GM23338 (cell line): ENCODE data around the gene RNASET2. TPM values are rescaled to one million over a fixed set of nuclear protein-coding genes. Genes with fewer than 3 reads are reported as not detected.

Experiments used
- ATAC-seq: fragments of 200-7000 bp; cut with Tn5 transposase; 3 replicates; pipeline ENCODE4 v1.9.1; 2020
- DNase-seq: peaks from one replicate; pipeline ENCODE4 v3.0.0-alpha.2; 2015; ENCODE audit warnings: low spot score
- H2AFZ ChIP-seq: fragments of 200-600 bp; sonication (generic); 2 replicates; pipeline ENCODE4 v1.8.0; 2016; ENCODE audit warnings: antibody characterized with exemption, mild to moderate bottlenecking, moderate library complexity
- H3F3A ChIP-seq: fragments of 200-600 bp; sonication (generic); replicated peaks from 2 replicates; pipeline ENCODE4 v1.8.0; 2017; ENCODE audit warnings: antibody characterized with exemption, mixed run types, low read depth
- H3K27ac ChIP-seq: fragments of 200-600 bp; sonication (generic); 2 replicates; pipeline ENCODE4 v1.6.1; 2016; ENCODE audit warnings: low read depth
- H3K27me3 ChIP-seq: fragments of 200-600 bp; sonication (generic); 2 replicates; pipeline ENCODE4 v1.8.0; 2016; ENCODE audit warnings: mild to moderate bottlenecking, mixed run types, moderate library complexity; ENCODE audit not compliant: insufficient read depth
- H3K36me3 ChIP-seq: fragments of 200-600 bp; sonication (generic); 2 replicates; pipeline ENCODE4 v1.8.0; 2016; ENCODE audit warnings: mild to moderate bottlenecking; ENCODE audit not compliant: insufficient read depth
- H3K4me1 ChIP-seq: fragments of 200-600 bp; sonication (generic); 2 replicates; pipeline ENCODE4 v1.8.0; 2016; ENCODE audit warnings: mild to moderate bottlenecking, moderate library complexity; ENCODE audit not compliant: insufficient read depth
- H3K4me2 ChIP-seq: fragments of 200-600 bp; sonication (generic); 2 replicates; pipeline ENCODE4 v1.7.1; 2017; ENCODE audit warnings: mixed run types
- H3K4me3 ChIP-seq: fragments of 200-600 bp; sonication (generic); 2 replicates; pipeline ENCODE4 v1.6.1; 2016; ENCODE audit warnings: mixed run types
- H3K79me2 ChIP-seq: fragments of 200-600 bp; sonication (generic); replicated peaks from 2 replicates; pipeline ENCODE4 v1.8.0; 2017; ENCODE audit warnings: mild to moderate bottlenecking; ENCODE audit not compliant: insufficient read depth
- H3K9me2 ChIP-seq: fragments of 200-600 bp; sonication (generic); 2 replicates; pipeline ENCODE4 v1.8.0; 2017; ENCODE audit not compliant: insufficient read depth
- H4K20me1 ChIP-seq: fragments of 200-600 bp; sonication (generic); replicated peaks from 2 replicates; pipeline ENCODE4 v1.8.0; 2017; ENCODE audit warnings: mild to moderate bottlenecking; ENCODE audit not compliant: insufficient read depth
- H3K27ac Mint-ChIP-seq: 2 replicates; pipeline ENCODE4 v1.8.0; 2020; ENCODE audit warnings: inconsistent platforms, mild to moderate bottlenecking, moderate library complexity, mixed read lengths
- H3K27me3 Mint-ChIP-seq: 3 replicates; pipeline ENCODE4 v1.8.0; 2022; ENCODE audit warnings: low read depth, mild to moderate bottlenecking, moderate library complexity, mixed read lengths, inconsistent platforms; ENCODE audit not compliant: insufficient read depth, poor library complexity
- H3K36me3 Mint-ChIP-seq: 3 replicates; pipeline ENCODE4 v1.8.0; 2021; ENCODE audit warnings: low read depth, mild to moderate bottlenecking, inconsistent platforms, moderate library complexity, mixed read lengths
- H3K4me1 Mint-ChIP-seq: 3 replicates; pipeline ENCODE4 v1.8.0; 2020; ENCODE audit warnings: mild to moderate bottlenecking, inconsistent platforms, mixed read lengths
- H3K4me3 Mint-ChIP-seq: 3 replicates; pipeline ENCODE4 v1.8.0; 2021; ENCODE audit warnings: moderate library complexity, mild to moderate bottlenecking, inconsistent platforms, mixed read lengths
- H3K9me3 Mint-ChIP-seq: 3 replicates; pipeline ENCODE4 v1.8.0; 2020; ENCODE audit warnings: moderate library complexity, mild to moderate bottlenecking, inconsistent platforms, mixed read lengths
- EZH2phosphoT487 ChIP-seq: fragments of 200-600 bp; sonication (generic); IDR thresholded peaks from one replicate; pipeline ENCODE4 v1.8.1; 2018; ENCODE audit warnings: antibody characterized with exemption; ENCODE audit not compliant: unreplicated experiment
- POLR2AphosphoS5 ChIP-seq: IDR thresholded peaks from 2 replicates; pipeline ENCODE4 v1.6.1; 2016; ENCODE audit warnings: antibody characterized with exemption, low read depth
- STAT1 ChIP-seq: IDR thresholded peaks from one replicate; pipeline ENCODE4 v1.6.1; 2016; ENCODE audit warnings: antibody characterized with exemption; ENCODE audit not compliant: unreplicated experiment
- polyA plus RNA-seq: library from polyadenylated mRNA; unstranded; fragments of >200 nt; fragmentation: Nextera tagmentation; extraction: Ambion mirVana; gene quantifications from 2 replicates; pipeline ENCODE4 v1.2.1, GENCODE V29; 2016
- total RNA-seq: library from RNA; depleted of rRNA; stranded (reverse); fragments of >200 nt; shearing (Covaris generic); gene quantifications from 2 replicates; pipeline ENCODE4 v1.2.3, GENCODE V29; 2014
- TF ChIP-seq, protein P1 (sequence below): fragments of 250-450 bp; sonication (Bioruptor Pico); IDR thresholded peaks from 2 replicates; pipeline ENCODE4 v1.5.0; 2020; ENCODE audit warnings: mild to moderate bottlenecking, moderate library complexity

The RNASET2 gene
- total and polyA plus RNA-seq, 2 experiments from 2014 or later: 40.5 to 62.8 TPM

DNA sequence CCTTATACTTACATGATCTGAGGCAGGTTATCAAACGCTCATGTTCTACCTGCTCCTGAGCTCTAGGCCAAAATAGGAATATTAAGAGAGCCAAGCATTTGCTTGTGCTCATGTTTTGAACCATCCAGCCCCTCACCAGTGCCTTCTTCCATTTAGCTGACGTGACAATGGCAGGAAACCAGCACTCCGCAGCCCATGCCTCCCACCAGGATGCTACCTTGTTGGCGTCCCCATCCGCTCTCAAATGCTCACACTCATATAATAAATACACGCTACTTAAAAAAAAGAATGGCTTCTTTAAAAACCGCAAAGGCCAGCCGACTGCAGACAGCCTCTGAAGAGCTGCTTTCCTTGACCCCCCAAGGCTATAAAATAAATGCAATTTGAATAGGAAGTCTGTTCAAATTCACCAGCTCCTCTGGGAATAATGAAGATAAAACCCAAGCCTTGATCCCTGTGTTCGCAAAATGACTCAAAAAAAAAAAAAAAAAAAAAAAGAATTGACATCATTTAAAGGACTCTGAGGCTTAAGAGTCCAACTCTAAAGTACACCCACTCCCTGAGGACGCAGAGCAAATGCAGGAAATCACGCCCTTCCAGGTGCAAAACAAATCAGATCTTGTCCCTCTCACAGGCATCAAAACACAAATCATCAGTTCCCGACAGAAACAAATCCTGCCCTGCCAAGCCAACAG, 29.0 kb downstream of the RNASET2 start (continued):
- TF ChIP-seq, protein P1, sequence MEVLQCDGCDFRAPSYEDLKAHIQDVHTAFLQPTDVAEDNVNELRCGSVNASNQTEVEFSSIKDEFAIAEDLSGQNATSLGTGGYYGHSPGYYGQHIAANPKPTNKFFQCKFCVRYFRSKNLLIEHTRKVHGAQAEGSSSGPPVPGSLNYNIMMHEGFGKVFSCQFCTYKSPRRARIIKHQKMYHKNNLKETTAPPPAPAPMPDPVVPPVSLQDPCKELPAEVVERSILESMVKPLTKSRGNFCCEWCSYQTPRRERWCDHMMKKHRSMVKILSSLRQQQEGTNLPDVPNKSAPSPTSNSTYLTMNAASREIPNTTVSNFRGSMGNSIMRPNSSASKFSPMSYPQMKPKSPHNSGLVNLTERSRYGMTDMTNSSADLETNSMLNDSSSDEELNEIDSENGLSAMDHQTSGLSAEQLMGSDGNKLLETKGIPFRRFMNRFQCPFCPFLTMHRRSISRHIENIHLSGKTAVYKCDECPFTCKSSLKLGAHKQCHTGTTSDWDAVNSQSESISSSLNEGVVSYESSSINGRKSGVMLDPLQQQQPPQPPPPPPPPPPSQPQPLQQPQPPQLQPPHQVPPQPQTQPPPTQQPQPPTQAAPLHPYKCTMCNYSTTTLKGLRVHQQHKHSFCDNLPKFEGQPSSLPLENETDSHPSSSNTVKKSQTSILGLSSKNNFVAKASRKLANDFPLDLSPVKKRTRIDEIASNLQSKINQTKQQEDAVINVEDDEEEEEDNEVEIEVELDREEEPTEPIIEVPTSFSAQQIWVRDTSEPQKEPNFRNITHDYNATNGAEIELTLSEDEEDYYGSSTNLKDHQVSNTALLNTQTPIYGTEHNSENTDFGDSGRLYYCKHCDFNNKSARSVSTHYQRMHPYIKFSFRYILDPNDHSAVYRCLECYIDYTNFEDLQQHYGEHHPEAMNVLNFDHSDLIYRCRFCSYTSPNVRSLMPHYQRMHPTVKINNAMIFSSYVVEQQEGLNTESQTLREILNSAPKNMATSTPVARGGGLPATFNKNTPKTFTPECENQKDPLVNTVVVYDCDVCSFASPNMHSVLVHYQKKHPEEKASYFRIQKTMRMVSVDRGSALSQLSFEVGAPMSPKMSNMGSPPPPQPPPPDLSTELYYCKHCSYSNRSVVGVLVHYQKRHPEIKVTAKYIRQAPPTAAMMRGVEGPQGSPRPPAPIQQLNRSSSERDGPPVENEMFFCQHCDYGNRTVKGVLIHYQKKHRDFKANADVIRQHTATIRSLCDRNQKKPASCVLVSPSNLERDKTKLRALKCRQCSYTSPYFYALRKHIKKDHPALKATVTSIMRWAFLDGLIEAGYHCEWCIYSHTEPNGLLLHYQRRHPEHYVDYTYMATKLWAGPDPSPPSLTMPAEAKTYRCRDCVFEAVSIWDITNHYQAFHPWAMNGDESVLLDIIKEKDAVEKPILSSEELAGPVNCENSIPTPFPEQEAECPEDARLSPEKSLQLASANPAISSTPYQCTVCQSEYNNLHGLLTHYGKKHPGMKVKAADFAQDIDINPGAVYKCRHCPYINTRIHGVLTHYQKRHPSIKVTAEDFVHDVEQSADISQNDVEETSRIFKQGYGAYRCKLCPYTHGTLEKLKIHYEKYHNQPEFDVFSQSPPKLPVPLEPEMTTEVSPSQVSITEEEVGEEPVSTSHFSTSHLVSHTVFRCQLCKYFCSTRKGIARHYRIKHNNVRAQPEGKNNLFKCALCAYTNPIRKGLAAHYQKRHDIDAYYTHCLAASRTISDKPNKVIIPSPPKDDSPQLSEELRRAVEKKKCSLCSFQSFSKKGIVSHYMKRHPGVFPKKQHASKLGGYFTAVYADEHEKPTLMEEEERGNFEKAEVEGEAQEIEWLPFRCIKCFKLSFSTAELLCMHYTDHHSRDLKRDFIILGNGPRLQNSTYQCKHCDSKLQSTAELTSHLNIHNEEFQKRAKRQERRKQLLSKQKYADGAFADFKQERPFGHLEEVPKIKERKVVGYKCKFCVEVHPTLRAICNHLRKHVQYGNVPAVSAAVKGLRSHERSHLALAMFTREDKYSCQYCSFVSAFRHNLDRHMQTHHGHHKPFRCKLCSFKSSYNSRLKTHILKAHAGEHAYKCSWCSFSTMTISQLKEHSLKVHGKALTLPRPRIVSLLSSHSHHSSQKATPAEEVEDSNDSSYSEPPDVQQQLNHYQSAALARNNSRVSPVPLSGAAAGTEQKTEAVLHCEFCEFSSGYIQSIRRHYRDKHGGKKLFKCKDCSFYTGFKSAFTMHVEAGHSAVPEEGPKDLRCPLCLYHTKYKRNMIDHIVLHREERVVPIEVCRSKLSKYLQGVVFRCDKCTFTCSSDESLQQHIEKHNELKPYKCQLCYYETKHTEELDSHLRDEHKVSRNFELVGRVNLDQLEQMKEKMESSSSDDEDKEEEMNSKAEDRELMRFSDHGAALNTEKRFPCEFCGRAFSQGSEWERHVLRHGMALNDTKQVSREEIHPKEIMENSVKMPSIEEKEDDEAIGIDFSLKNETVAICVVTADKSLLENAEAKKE (CRISPR knock-in tag): no peak
- TF ChIP-seq STAT1 (no peak), EZH2phosphoT487 (no peak)

DNA sequence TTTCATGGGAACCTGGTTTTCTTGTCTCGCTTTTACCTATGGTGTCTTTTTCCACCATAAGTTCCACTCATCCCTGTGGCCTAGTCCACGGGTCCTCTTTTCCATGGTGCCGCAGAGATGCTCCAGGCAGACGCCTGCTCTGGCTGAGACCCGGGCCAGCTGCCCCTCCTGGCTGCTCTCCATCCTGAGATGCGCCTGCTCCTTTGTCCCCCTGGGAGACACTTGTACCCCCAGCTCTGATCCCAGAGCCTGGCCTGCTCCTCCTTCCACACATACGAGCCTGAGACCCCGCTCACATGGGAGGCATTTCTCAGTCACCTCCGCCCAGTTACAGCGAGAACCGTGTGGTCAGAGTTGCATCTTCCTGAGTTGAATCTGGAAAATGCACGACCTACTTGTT, 29.6 kb downstream of the RNASET2 start:
- H3K4me3 Mint-ChIP-seq: no peak overlapping the region
- no peaks in the 10 kb centered on the region for H3K79me2 ChIP-seq
- H4K20me1 ChIP-seq: no peaks in the 10 kb centered on the region
- no peaks in the 10 kb centered on the region for H3K4me1 ChIP-seq
- H2AFZ ChIP-seq: no peak overlapping the region
- no peaks in the 10 kb centered on the region for H3K27me3 ChIP-seq
- no peak overlapping the region for H3K4me3 ChIP-seq
- no peaks in the 10 kb centered on the region for H3K36me3 ChIP-seq
- no peak overlapping the region for H3K4me2 ChIP-seq
- no peak overlapping the region for H3K27ac ChIP-seq
- peaks cover 3% of the 10 kb centered on the region; the same call in 1 of the 3 replicates for H3K4me1 Mint-ChIP-seq
- TF ChIP-seq, protein P1 (CRISPR knock-in tag): no peak
- TF ChIP-seq POLR2AphosphoS5: no peak
- DNase-seq (no peak), ATAC-seq (no peak)
- H3K36me3 Mint-ChIP-seq: no peaks in the 10 kb centered on the region; the same call in 2 of the 3 replicates
- H3K9me3 Mint-ChIP-seq: no peaks in the 10 kb centered on the region
- no peak overlapping the region for H3K27ac Mint-ChIP-seq
- peaks cover 7% of the 10 kb centered on the region; the same call in 1 of the 2 replicates for H3F3A ChIP-seq
- peaks cover 5% of the 10 kb centered on the region for H3K27me3 Mint-ChIP-seq
- no peaks in the 10 kb centered on the region for H3K9me2 ChIP-seq
